A673 (cell line): ENCODE results near the gene BSCL2. TPM values are rescaled to one million over a fixed set of nuclear protein-coding genes. Genes with fewer than 3 reads are reported as not detected.
"Not testable (repeated sequence)": the region's sequence is repeated elsewhere in the genome, so short reads cannot be mapped to it uniquely, and the experiment has no call there.

ENCODE experiments used
- BruUV-seq: library from RNA; stranded (reverse); fragments of 400-500 nt; replicated peaks from 2 replicates; lab custom pipeline; 2021; lab: Mats Ljungman, UMichigan
- CTCF ChIA-PET: fragments of 300-600 bp; sonication (Branson Sonifier 250); formaldehyde crosslinking; loops from one replicate; lab custom pipeline; 2022; ENCODE audit warnings: antibody characterized with exemption; lab: Charles Lee
- POLR2A ChIA-PET: fragments of 300-600 bp; sonication (Branson Sonifier 250); formaldehyde crosslinking; loops from one replicate; lab custom pipeline; 2022; ENCODE audit warnings: antibody characterized with exemption; ENCODE audit not compliant: low non-redundant PET; lab: Charles Lee
- DNase-seq: peaks from one replicate; pipeline ENCODE4 v3.0.0-alpha.2; 2015; ENCODE audit warnings: low spot score
- H3K27ac ChIP-seq: fragments of 200-600 bp; sonication (generic); 2 replicates; pipeline ENCODE4 v1.5.1; 2016; ENCODE audit warnings: mixed run types, low read depth, mild to moderate bottlenecking, mixed read lengths, antibody characterized with exemption, low read length; ENCODE audit not compliant: poor library complexity, severe bottlenecking
- H3K27me3 ChIP-seq: fragments of 200-600 bp; sonication (generic); replicated peaks from 2 replicates; pipeline ENCODE4 v1.6.1; 2017; ENCODE audit warnings: mixed run types, low read depth, mild to moderate bottlenecking, mixed read lengths, antibody characterized with exemption, low read length; ENCODE audit not compliant: insufficient read depth, poor library complexity
- H3K36me3 ChIP-seq: fragments of 200-600 bp; sonication (generic); 2 replicates; pipeline ENCODE4 v1.6.1; 2016; ENCODE audit warnings: mixed run types, mild to moderate bottlenecking, mixed read lengths, antibody characterized with exemption, low read length; ENCODE audit not compliant: insufficient read depth, poor library complexity, severe bottlenecking
- H3K4me1 ChIP-seq: fragments of 200-600 bp; sonication (generic); 2 replicates; pipeline ENCODE4 v1.6.1; 2017; ENCODE audit warnings: mixed run types, mild to moderate bottlenecking, mixed read lengths, antibody characterized with exemption, low read length; ENCODE audit not compliant: insufficient read depth, poor library complexity, severe bottlenecking
- H3K4me3 ChIP-seq: fragments of 200-600 bp; sonication (generic); 2 replicates; pipeline ENCODE4 v1.5.1; 2016; ENCODE audit warnings: low read depth, mixed run types, mild to moderate bottlenecking, mixed read lengths, low read length; ENCODE audit not compliant: poor library complexity, severe bottlenecking
- H3K9me3 ChIP-seq: fragments of 200-600 bp; sonication (generic); 2 replicates; pipeline ENCODE4 v1.6.1; 2016; ENCODE audit warnings: mixed run types, low read depth, mild to moderate bottlenecking, mixed read lengths, antibody characterized with exemption, low read length; ENCODE audit not compliant: poor library complexity, severe bottlenecking
- EZH2 ChIP-seq: fragments of 200-600 bp; sonication (generic); IDR thresholded peaks from 2 replicates; pipeline ENCODE4 v1.6.1; 2017; ENCODE audit warnings: borderline replicate concordance, low read depth, mild to moderate bottlenecking, mixed read lengths, antibody characterized with exemption, low read length; ENCODE audit not compliant: poor library complexity, severe bottlenecking
- intact Hi-C: fragments of 100-400 bp; cut with micrococcal nuclease; formaldehyde crosslinking; loops from one replicate; pipeline ENCODE4 v1.10.0; 2022; ENCODE audit not compliant: unreplicated experiment
- total RNA-seq: library from RNA; stranded (reverse); gene quantifications from 2 replicates; pipeline ENCODE4 v1.2.3, GENCODE V29; 2021
- TF ChIP-seq, protein P1 (sequence below): fragments of 300-800, 200-600 bp; sonication (generic); conservative IDR thresholded peaks from 2 replicates; pipeline ENCODE4 v1.5.1; 2017; ENCODE audit warnings: low read depth, mild to moderate bottlenecking, antibody characterized with exemption, low read length, moderate library complexity, mixed read lengths

Gene BSCL2
- total RNA-seq, 1 experiment from 2014 or later, result 123 TPM

DNA sequence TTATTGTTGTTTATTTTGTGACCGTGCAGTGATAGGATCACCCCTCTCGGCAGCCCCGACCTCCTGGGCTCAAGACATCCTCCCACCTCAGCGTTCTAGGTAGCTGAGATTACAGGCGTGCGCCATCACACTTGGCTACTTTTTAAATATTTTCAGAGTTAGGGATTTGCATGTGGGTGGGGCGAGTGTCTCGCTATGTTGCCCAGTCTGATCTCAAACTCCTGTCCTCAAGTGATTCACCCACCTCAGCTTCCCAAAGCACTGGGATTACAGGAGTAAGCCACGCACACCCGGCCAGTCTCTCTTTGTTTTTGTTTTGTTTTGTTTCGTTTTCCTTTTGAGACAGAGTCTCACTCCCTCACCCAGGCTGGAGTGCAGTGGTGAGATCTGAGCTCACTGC lies 52.9 kb downstream of the BSCL2 start:
- BruUV-seq, result no TSS peak
- Histone ChIP-seq H3K4me1 (peaks cover 10% of the 10 kb centered on the region), H3K4me3 (no peak overlapping the region), H3K9me3 (no peaks in the 10 kb centered on the region), H3K27me3 (no peaks in the 10 kb centered on the region), H3K36me3 (peaks cover 7% of the 10 kb centered on the region), H3K27ac (no peak overlapping the region)
- ChIA-PET CTCF (no interaction called here), POLR2A (no interaction called here)
- intact Hi-C loops, result no loop called here
- no peak for DNase-seq
- TF ChIP-seq EZH2, result no peak

- H3K9me3 ChIP-seq, result no peaks in the 10 kb centered on the region
- peak overlapping the region; percentile 90 for H3K27ac ChIP-seq
- intact Hi-C loops, result no loop called here
- H3K27me3 ChIP-seq, result no peaks in the 10 kb centered on the region
- ChIA-PET CTCF (no interaction called here), POLR2A (interaction anchor here (1.0 to 1.4 kb wide), 2 partner anchors 13 to 61 kb away, joined by 6 to 7 read pairs; partner anchors contain the start of genes C11orf98, CSKMT and TUT1)
- TF ChIP-seq EZH2, result no peak
- TF ChIP-seq, protein P1, sequence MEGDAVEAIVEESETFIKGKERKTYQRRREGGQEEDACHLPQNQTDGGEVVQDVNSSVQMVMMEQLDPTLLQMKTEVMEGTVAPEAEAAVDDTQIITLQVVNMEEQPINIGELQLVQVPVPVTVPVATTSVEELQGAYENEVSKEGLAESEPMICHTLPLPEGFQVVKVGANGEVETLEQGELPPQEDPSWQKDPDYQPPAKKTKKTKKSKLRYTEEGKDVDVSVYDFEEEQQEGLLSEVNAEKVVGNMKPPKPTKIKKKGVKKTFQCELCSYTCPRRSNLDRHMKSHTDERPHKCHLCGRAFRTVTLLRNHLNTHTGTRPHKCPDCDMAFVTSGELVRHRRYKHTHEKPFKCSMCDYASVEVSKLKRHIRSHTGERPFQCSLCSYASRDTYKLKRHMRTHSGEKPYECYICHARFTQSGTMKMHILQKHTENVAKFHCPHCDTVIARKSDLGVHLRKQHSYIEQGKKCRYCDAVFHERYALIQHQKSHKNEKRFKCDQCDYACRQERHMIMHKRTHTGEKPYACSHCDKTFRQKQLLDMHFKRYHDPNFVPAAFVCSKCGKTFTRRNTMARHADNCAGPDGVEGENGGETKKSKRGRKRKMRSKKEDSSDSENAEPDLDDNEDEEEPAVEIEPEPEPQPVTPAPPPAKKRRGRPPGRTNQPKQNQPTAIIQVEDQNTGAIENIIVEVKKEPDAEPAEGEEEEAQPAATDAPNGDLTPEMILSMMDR, result no peak
- peaks cover 12% of the 10 kb centered on the region for H3K4me1 ChIP-seq
- peak overlapping the region; percentile 81 for H3K4me3 ChIP-seq
- peaks cover 25% of the 10 kb centered on the region for H3K36me3 ChIP-seq
- no TSS peak for BruUV-seq
- no peak for DNase-seq
Observed at GRCh38 chr11:62652161-62653006, 54.8 kb downstream of the BSCL2 start.

DNA sequence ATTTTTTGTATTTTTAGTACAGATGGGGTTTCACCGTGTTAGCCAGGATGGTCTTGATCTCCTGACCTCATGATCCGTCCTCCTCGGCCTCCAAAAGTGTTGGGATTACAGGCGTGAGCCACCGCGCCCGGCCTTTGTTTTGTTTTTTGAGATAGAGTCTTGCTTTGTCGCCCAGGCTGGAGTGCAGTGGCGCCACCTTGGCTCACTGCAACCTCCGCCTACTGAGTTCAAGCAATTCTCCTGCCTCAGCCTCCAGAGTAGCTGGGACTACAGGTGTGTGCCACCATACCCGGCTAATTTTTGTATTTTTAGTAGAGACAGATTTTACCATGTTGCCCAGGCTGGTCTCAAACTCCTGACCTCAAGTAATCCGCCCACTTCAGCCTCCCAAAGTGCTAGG lies 56.9 kb downstream of the BSCL2 start:
- intact Hi-C loops, CTCF ChIA-PET, H3K9me3 ChIP-seq, H3K27ac ChIP-seq, DNase-seq, BruUV-seq, H3K4me3 ChIP-seq, POLR2A ChIA-PET, H3K27me3 ChIP-seq: not testable (repeated sequence)
- H3K4me1 ChIP-seq, result peaks cover 19% of the 10 kb centered on the region
- H3K36me3 ChIP-seq, result peaks cover 25% of the 10 kb centered on the region

- ChIA-PET POLR2A (interaction anchor here (0.5 to 0.6 kb wide), 2 partner anchors 16 to 25 kb away, joined by 3 to 4 read pairs; partner anchors contain the start of genes C11orf98 and CSKMT), CTCF (no interaction called here)
- BruUV-seq, result no TSS peak
- no peaks in the 10 kb centered on the region for H3K27me3 ChIP-seq
- H3K4me3 ChIP-seq, result no peak overlapping the region
- H3K4me1 ChIP-seq, result peaks cover 19% of the 10 kb centered on the region
- no peak overlapping the region for H3K27ac ChIP-seq
- H3K36me3 ChIP-seq, result peaks cover 29% of the 10 kb centered on the region
- DNase-seq, result no peak
- intact Hi-C loops, result no loop called here
- H3K9me3 ChIP-seq, result no peaks in the 10 kb centered on the region
- TF ChIP-seq, protein P1, result no peak
- no peak for TF ChIP-seq EZH2
Observed at GRCh38 chr11:62649486-62649885, 57.7 kb downstream of the BSCL2 start.
